IMR-90 (cell line): Measurements from ENCODE around the gene TCF12. TPM values are rescaled to one million over a fixed set of nuclear protein-coding genes. Genes with fewer than 3 reads are reported as not detected.

Experiments
- ATAC-seq: fragments of 200-7000 bp; cut with Tn5 transposase; 2 replicates; pipeline ENCODE4 v1.9.1; 2020; ENCODE audit warnings: low read depth, mild to moderate bottlenecking, moderate library complexity
- BruUV-seq: library from RNA; stranded (reverse); fragments of 400-500 nt; replicated peaks from 2 replicates; lab custom pipeline; 2021; lab: Mats Ljungman, UMichigan
- CTCF ChIA-PET: fragments of 300-600 bp; formaldehyde crosslinking; extraction: SDS; loops from one replicate; lab custom pipeline; 2021; ENCODE audit warnings: antibody characterized with exemption; lab: Yijun Ruan, JAX
- POLR2A ChIA-PET: fragments of 300-600 bp; sonication (Branson Sonifier 250); formaldehyde crosslinking; loops from one replicate; lab custom pipeline; 2022; ENCODE audit warnings: antibody characterized with exemption; ENCODE audit not compliant: unreplicated experiment; lab: Charles Lee
- DNase-seq: peaks from one replicate; pipeline ENCODE4 v3.0.0; 2013
- H2AFZ ChIP-seq: replicated peaks from 2 replicates; pipeline ENCODE3; 2013; ENCODE audit warnings: low read length, mild to moderate bottlenecking; ENCODE audit not compliant: poor library complexity
- H2AK5ac ChIP-seq: 2 replicates; pipeline ENCODE4 v1.6.1; 2013; ENCODE audit warnings: low read depth, low read length, inconsistent platforms
- H2AK9ac ChIP-seq: replicated peaks from 2 replicates; pipeline ENCODE3; 2013; ENCODE audit warnings: mild to moderate bottlenecking, low read depth, low read length, moderate library complexity; ENCODE audit not compliant: poor library complexity
- H2BK120ac ChIP-seq: 2 replicates; pipeline ENCODE4 v1.6.1; 2013; ENCODE audit warnings: low read depth, low read length, inconsistent platforms
- H2BK15ac ChIP-seq: 3 replicates; pipeline ENCODE4 v1.6.1; 2013; ENCODE audit warnings: low read depth, low read length, inconsistent platforms
- H2BK20ac ChIP-seq: 2 replicates; pipeline ENCODE4 v1.6.1; 2013; ENCODE audit warnings: low read depth, mild to moderate bottlenecking, inconsistent platforms, low read length, moderate library complexity
- H2BK5ac ChIP-seq: 2 replicates; pipeline ENCODE4 v1.6.1; 2013; ENCODE audit warnings: mild to moderate bottlenecking, low read depth, low read length, inconsistent platforms; ENCODE audit not compliant: poor library complexity, severe bottlenecking
- H3K14ac ChIP-seq: replicated peaks from 2 replicates; pipeline ENCODE4 v1.6.1; 2013; ENCODE audit warnings: low read depth, low read length, inconsistent platforms
- H3K18ac ChIP-seq: 2 replicates; pipeline ENCODE4 v1.6.1; 2013; ENCODE audit warnings: low read depth, low read length, control low read depth
- H3K23ac ChIP-seq: 2 replicates; pipeline ENCODE4 v1.6.1; 2013; ENCODE audit warnings: low read depth, low read length, inconsistent platforms
- H3K27ac ChIP-seq: 2 replicates; pipeline ENCODE4 v1.5.1; 2013; ENCODE audit warnings: mild to moderate bottlenecking, control low read depth, low read length; ENCODE audit not compliant: insufficient read depth
- H3K27me3 ChIP-seq: 2 replicates; pipeline ENCODE4 v1.6.1; 2013; ENCODE audit warnings: low read length; ENCODE audit not compliant: control insufficient read depth, insufficient read depth
- H3K36me3 ChIP-seq: 2 replicates; pipeline ENCODE4 v1.6.1; 2013; ENCODE audit warnings: low read length, mixed read lengths; ENCODE audit not compliant: control insufficient read depth, insufficient read depth
- H3K4ac ChIP-seq: 2 replicates; pipeline ENCODE4 v1.6.1; 2013; ENCODE audit warnings: low read depth, low read length, inconsistent platforms
- H3K4me1 ChIP-seq: 2 replicates; pipeline ENCODE4 v1.6.1; 2013; ENCODE audit warnings: low read length, mixed read lengths; ENCODE audit not compliant: control insufficient read depth, insufficient read depth
- H3K4me2 ChIP-seq: 2 replicates; pipeline ENCODE4 v1.6.1; 2013; ENCODE audit warnings: low read depth, mild to moderate bottlenecking, control low read depth, low read length, moderate library complexity
- H3K4me3 ChIP-seq: 2 replicates; pipeline ENCODE4 v1.5.1; 2013; ENCODE audit warnings: low read depth, mild to moderate bottlenecking, control low read depth, low read length, moderate library complexity; ENCODE audit not compliant: insufficient read depth
- H3K56ac ChIP-seq: 2 replicates; pipeline ENCODE4 v1.6.1; 2013; ENCODE audit warnings: low read length, inconsistent platforms; ENCODE audit not compliant: insufficient read depth; ENCODE audit errors: extremely low read depth
- H3K79me1 ChIP-seq, 2 experiments: 2 replicates each; pipeline ENCODE4 v1.6.1; 2013; ENCODE audit warnings: low read length in 2 of 2, inconsistent platforms in 1 of 2, low read depth in 1 of 2
- H3K9ac ChIP-seq: 2 replicates; pipeline ENCODE4 v1.6.1; 2013; ENCODE audit warnings: low read depth, low read length, control low read depth
- H3K9me1 ChIP-seq: 2 replicates; pipeline ENCODE4 v1.6.1; 2013; ENCODE audit warnings: low read length, inconsistent platforms; ENCODE audit not compliant: insufficient read depth
- H3K9me3 ChIP-seq: 2 replicates; pipeline ENCODE4 v1.6.1; 2013; ENCODE audit warnings: low read length; ENCODE audit not compliant: control insufficient read depth, insufficient read depth
- H4K20me1 ChIP-seq: 2 replicates; pipeline ENCODE4 v1.6.1; 2013; ENCODE audit warnings: low read length, inconsistent platforms; ENCODE audit not compliant: insufficient read depth
- H4K5ac ChIP-seq: 2 replicates; pipeline ENCODE4 v1.6.1; 2013; ENCODE audit warnings: mild to moderate bottlenecking, low read depth, low read length, control low read depth
- H4K8ac ChIP-seq, 2 experiments: 2 replicates each; pipeline ENCODE4 v1.6.1; 2013; ENCODE audit warnings: low read depth in 2 of 2, low read length in 2 of 2, control low read depth in 1 of 2, inconsistent platforms in 1 of 2
- H4K91ac ChIP-seq: 2 replicates; pipeline ENCODE4 v1.6.1; 2013; ENCODE audit warnings: low read depth, low read length, inconsistent platforms; ENCODE audit not compliant: insufficient read depth
- BHLHE40 ChIP-seq: fragments of 150-350 bp; IDR thresholded peaks from 2 replicates; pipeline ENCODE4 v1.6.1; 2016; ENCODE audit warnings: mild to moderate bottlenecking, low read depth, low read length
- CEBPB ChIP-seq: IDR thresholded peaks from 2 replicates; pipeline ENCODE4 v1.6.1; 2012; ENCODE audit warnings: low read depth, low read length, improper control_type of control experiment
- CHD1 ChIP-seq: IDR thresholded peaks from 2 replicates; pipeline ENCODE4 v1.6.1; 2012; ENCODE audit warnings: low read depth, low read length, improper control_type of control experiment
- CTCF ChIP-seq: conservative IDR thresholded peaks from 2 replicates; pipeline ENCODE4 v1.5.1; 2012; ENCODE audit warnings: mild to moderate bottlenecking, low read depth, low read length, improper control_type of control experiment
- FOS ChIP-seq: fragments of 150-350 bp; IDR thresholded peaks from 2 replicates; pipeline ENCODE4 v1.6.1; 2016; ENCODE audit warnings: low read depth, low read length
- MAFK ChIP-seq: IDR thresholded peaks from 2 replicates; pipeline ENCODE4 v1.6.1; 2012; ENCODE audit warnings: low read depth, low read length, improper control_type of control experiment
- MAZ ChIP-seq: IDR thresholded peaks from 2 replicates; pipeline ENCODE4 v1.6.1; 2012; ENCODE audit warnings: low read depth, mild to moderate bottlenecking, low read length, improper control_type of control experiment, moderate library complexity, borderline replicate concordance
- MXI1 ChIP-seq: IDR thresholded peaks from 2 replicates; pipeline ENCODE4 v1.6.1; 2012; ENCODE audit warnings: low read depth, mild to moderate bottlenecking, low read length, moderate library complexity, borderline replicate concordance
- NFE2L2 ChIP-seq: fragments of 150-350 bp; IDR thresholded peaks from 2 replicates; pipeline ENCODE4 v1.6.1; 2016; ENCODE audit warnings: low read depth, mild to moderate bottlenecking, low read length
- POLR2A ChIP-seq: IDR thresholded peaks from 2 replicates; pipeline ENCODE4 v1.6.1; 2012; ENCODE audit warnings: mild to moderate bottlenecking, low read depth, low read length
- RAD21 ChIP-seq: IDR thresholded peaks from 2 replicates; pipeline ENCODE4 v1.6.1; 2012; ENCODE audit warnings: low read length, improper control_type of control experiment
- RCOR1 ChIP-seq: IDR thresholded peaks from 2 replicates; pipeline ENCODE4 v1.6.1; 2012; ENCODE audit warnings: mild to moderate bottlenecking, low read length, improper control_type of control experiment; ENCODE audit not compliant: insufficient replicate concordance
- RFX5 ChIP-seq: IDR thresholded peaks from 2 replicates; pipeline ENCODE4 v1.8.0; 2012; ENCODE audit warnings: low read depth, mild to moderate bottlenecking, low read length, moderate library complexity
- SMC3 ChIP-seq: fragments of 150-350 bp; IDR thresholded peaks from 2 replicates; pipeline ENCODE4 v1.6.1; 2016; ENCODE audit warnings: low read depth, mild to moderate bottlenecking, antibody characterized with exemption, low read length, moderate library complexity
- USF2 ChIP-seq: fragments of 150-350 bp; IDR thresholded peaks from 2 replicates; pipeline ENCODE4 v1.6.1; 2017; ENCODE audit warnings: mild to moderate bottlenecking, antibody characterized with exemption, low read length, low read depth
- WGBS, 2 experiments: methylation state at CpG; one replicate each; pipeline versions ENCODE4 v1.1.5 to v1.1.7; 2013; ENCODE audit warnings: missing lambda C conversion rate in 2 of 2; ENCODE audit not compliant: insufficient read length in 1 of 2; ENCODE audit errors: extremely low coverage in 2 of 2; 5-methylcytosine and 5-hydroxymethylcytosine counted together
- dilution Hi-C: fragments of 300-500 bp; cut with HindIII; formaldehyde crosslinking; loops from one replicate; pipeline ENCODE4 v1.14.3; 2018; ENCODE audit warnings: low sequenced_read_pairs; ENCODE audit not compliant: unreplicated experiment
- in situ Hi-C: fragments of 300-500 bp; cut with MboI; formaldehyde crosslinking; loops from 3 replicates; pipeline ENCODE4 v1.14.3; 2019; ENCODE audit warnings: low sequenced_read_pairs, inconsistent platforms, mixed read lengths
- intact Hi-C: fragments of 100-400 bp; cut with micrococcal nuclease; formaldehyde crosslinking; loops from 2 replicates; pipeline ENCODE4 v1.10.0; 2022
- polyA plus RNA-seq, 3 experiments: library from polyadenylated mRNA; depleted of rRNA; stranded (reverse); fragments of >200 nt; gene quantifications; 2 replicates each; pipeline ENCODE4 v1.2.3, GENCODE V29; 2012; ENCODE audit warnings: low replicate concordance in 1 of 3
- total RNA-seq: library from RNA; depleted of rRNA; stranded (reverse); fragments of >200 nt; gene quantifications from 2 replicates; pipeline ENCODE4 v1.2.3, GENCODE V29; 2012

TCF12 gene
- total and polyA plus RNA-seq, 2 of the 4 experiments (the other 2 are of a cell fraction) = 79.4 to 160 TPM

GRCh38 chr15:56919031-56919608 lies 676 bp downstream of the TCF12 start:
- POLR2A ChIA-PET = no interaction called here
- Histone ChIP-seq H3K27ac (peak overlapping the region; percentile 98), H2BK15ac (no peak overlapping the region), H2AK9ac (peak overlapping the region; percentile 93), H3K36me3 (no peaks in the 10 kb centered on the region), H3K9ac (peak overlapping the region; percentile 97), H3K9me3 (no peaks in the 10 kb centered on the region), H3K14ac (peak overlapping the region; percentile 93), H3K4me3 (peak overlapping the region; percentile 97), H3K18ac (peak overlapping the region; percentile 79), H3K9me1 (no peaks in the 10 kb centered on the region), H2BK20ac (no peak overlapping the region), H2AK5ac (no peak overlapping the region), H4K8ac (peak overlapping the region in 1 of 2 experiments; percentile 88; a peak in 2 of 4 replicates), H3K27me3 (no peaks in the 10 kb centered on the region), H4K91ac (peak overlapping the region; percentile 66), H3K56ac (peak overlapping the region; percentile 47; the same call in 1 of the 2 replicates), H4K20me1 (peaks cover 8% of the 10 kb centered on the region), H3K4ac (peak overlapping the region; percentile 88), H3K23ac (peak overlapping the region; percentile 94), H2BK120ac (peak overlapping the region; percentile 37; the same call in 1 of the 2 replicates), H3K4me2 (peak overlapping the region; percentile 37; the same call in 1 of the 2 replicates), H3K4me1 (0 out of 2 replicates have a peak, but pooled peaks cover 5% of the 10 kb centered on the region), H2BK5ac (peak overlapping the region; percentile 86), H2AFZ (peak overlapping the region; percentile 98), H3K79me1 (peaks cover 5 to 31% of the 10 kb centered on the region in 2 experiments; a peak in 2 of 4 replicates), H4K5ac (peak overlapping the region; percentile 31; the same call in 1 of the 2 replicates)
- intact Hi-C loops = loop anchor here (2.0 to 5.0 kb wide), 4 partner anchors 187 to 428 kb away; partner anchors contain the start of gene ZNF280D
- 1% methylated on average over 31 of the region's 81 CpGs; no CpG with 5 or more reads in 1 of the 2 experiments for WGBS, 2 experiments
- in situ Hi-C loops = loop anchor here (25.0 kb wide), 1 partner anchor 618 kb away; no protein-coding TSS in a partner anchor
- dilution Hi-C loops = no loop called here
- DNase-seq (peak; percentile 73), ATAC-seq (peak; percentile 24)
- no TSS peak for BruUV-seq
- CTCF ChIA-PET = no interaction called here
- TF ChIP-seq RCOR1 = no peak
- TF ChIP-seq USF2 = no peak
- no peak for TF ChIP-seq MAZ
- peak; percentile 52; the same call in 1 of the 2 replicates for TF ChIP-seq FOS
- TF ChIP-seq MXI1 = no peak
- TF ChIP-seq CEBPB = no peak
- no peak for TF ChIP-seq SMC3
- no peak for TF ChIP-seq CHD1
- 0 out of 2 replicates have a peak, but pooled peaks have one; percentile 1 for TF ChIP-seq RAD21
- TF ChIP-seq MAFK = no peak
- TF ChIP-seq POLR2A = peak; percentile 45; the same call in 1 of the 2 replicates
- no peak for TF ChIP-seq RFX5
- TF ChIP-seq CTCF = no peak
- no peak for TF ChIP-seq BHLHE40
- TF ChIP-seq NFE2L2 = no peak
